GM21619 (cell line): Measurements from ENCODE around the gene MYO18B.

Experiments
- ATAC-seq: cut with Tn5 transposase; IDR thresholded peaks from one replicate; pipeline ENCODE4 v1.9.1; 2021; ENCODE audit not compliant: unreplicated experiment

The MYO18B gene

DNA sequence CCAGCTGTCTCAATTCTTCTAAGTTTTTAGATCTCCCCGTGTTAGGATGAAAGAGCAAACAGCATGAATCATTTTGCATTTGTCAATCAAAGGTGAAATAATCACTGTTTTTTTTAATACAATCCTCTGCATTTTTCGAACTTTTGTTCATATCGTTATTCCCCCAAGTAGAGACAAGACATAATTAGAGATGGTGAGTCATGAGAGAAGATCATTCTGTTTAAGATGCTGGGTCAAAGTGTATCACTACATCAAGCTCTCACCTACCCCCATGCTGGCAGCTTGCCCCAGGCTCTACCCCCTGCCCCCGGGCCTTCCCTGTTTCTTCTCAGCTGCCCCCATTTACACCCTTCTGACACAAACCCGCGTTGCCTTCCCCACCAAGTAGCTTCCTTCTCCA lies 30.5 kb upstream of the MYO18B start:
- ATAC-seq: no peak

- ATAC-seq: no peak
Measured at GRCh38 chr22:25712661-25713400, 29.2 kb upstream of the MYO18B start.

DNA sequence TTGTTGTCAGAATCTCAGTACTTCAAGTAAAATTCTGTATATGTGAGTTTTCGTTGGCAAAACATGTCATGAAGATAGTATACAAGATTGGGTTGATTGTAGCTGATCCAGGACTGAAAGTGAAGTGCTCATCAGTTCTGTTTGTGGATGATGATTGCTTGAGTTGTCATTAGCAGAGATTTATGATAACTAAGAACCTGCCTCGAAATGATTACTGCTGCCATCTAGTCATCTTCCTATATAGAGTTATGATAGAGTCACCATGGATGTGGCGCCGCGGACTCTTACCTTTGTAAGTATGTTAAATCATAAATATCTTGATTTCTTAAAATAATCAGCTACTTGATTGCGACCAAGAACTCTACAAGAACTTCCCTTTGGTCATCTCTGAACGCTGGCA lies 27.9 kb upstream of the MYO18B start:
- ATAC-seq: no peak

- ATAC-seq: no peak
Measured at GRCh38 chr22:25714739-25715138, 27.2 kb upstream of the MYO18B start.

DNA sequence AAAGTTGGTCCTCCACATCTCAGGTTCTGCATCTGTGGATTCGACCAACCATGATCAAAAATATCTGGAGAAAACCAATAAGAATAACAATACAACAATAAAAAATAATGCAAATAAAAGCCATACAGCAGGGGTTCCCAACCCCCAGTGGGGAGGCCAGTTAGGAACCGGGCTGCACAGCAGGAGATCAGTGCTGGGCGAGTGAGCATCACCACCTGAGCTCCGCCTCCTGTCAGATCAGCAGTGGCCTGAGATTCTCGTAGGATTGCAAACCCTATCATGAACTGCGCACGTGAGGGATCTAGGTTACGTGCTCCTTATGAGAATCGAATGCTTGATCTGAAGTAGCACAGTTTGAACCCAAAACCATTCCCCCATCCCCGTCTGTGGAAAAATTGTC lies 25.4 kb upstream of the MYO18B start:
- no peak for ATAC-seq

DNA sequence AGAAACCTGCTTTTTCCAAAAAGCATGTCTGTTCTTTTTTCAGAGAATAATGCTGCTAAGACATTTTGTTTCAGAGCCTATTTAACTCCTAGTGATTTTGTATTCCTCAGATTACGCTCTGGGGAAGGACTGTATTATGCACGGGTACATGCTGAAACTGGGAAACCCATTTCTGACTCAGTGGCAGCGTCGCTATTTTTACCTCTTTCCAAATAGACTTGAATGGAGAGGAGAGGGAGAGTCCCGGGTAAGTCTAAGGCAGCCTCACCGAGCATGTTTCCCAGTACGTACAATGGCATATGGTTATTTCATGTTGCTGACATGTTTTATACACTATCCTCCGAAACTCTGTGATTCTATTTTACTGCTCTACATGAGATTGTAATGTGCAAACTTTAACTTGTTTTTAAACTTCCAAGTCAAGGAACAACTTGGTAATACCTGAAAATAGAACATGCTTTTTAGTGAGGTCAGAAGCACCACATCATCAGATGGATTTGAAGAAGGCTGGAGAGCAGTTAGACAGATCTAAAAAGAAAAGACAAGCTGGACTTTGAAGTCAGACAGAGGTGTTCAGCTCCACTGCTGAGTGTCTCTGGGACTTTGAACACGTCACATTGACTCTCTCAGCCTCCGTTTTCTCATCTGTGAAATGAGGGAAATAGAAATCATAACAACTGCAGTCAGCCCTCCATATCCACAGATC lies 23.7 kb upstream of the MYO18B start:
- ATAC-seq: no peak

DNA sequence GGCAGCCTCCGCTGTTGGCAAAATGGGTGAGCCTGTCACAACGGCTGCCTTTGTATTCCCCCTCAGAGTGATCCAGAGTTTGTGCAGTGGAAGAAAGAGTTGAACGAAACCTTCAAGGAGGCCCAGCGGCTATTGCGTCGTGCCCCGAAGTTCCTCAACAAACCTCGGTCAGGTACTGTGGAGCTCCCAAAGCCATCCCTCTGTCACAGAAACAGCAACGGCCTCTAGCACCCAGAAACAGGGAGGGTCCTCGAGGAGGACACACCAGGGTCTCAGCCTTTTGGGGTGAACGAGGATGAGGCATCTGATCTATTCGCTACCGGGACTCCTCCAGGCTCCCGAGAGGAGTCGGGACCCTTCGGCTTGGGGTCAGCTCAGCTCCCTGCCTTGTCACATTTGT lies 19.8 kb upstream of the MYO18B start:
- no peak for ATAC-seq

DNA sequence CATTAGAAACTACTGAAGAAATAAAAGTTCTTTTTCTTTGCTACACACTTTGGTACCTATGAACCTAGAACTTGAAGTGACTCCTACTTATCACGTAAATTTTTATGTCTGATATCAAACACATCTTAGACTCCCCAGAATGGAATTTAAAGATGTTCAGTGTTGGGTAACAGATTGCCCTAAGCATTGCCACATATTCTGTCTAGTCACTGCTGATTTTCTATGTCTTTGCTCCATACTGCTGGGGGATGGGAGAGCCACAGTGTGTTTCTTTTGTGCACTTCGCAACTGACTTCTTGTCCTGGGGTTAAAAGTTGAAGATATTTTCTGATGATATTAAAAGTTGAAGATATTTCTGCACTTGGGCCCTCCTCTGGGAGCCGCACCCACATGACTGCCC lies 19.4 kb upstream of the MYO18B start:
- ATAC-seq: no peak

- no peak for ATAC-seq
Measured at GRCh38 chr22:25726241-25726640, 15.7 kb upstream of the MYO18B start.

DNA sequence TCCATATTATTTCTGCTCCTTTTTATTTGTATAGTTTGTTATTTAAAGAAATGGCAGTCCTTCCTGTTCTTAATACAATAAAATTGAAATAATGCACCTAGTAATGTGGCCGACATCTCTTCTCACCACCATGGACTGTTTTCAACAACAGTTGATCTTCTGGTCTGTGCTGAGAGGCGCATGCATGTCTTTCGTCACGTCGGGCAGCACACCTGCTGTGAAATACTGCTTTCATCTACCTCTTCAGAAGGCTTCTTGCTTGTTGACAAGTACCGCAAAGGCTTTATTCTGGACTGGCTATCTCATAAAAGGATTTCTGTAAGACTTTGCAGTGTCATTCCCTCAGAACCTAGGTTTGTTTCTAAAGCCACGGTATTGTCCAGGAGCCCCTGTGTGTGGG lies 13.9 kb upstream of the MYO18B start:
- ATAC-seq: no peak

GRCh38 chr22:25729016-25729995 lies 12.7 kb upstream of the MYO18B start:
- no peak for ATAC-seq

DNA sequence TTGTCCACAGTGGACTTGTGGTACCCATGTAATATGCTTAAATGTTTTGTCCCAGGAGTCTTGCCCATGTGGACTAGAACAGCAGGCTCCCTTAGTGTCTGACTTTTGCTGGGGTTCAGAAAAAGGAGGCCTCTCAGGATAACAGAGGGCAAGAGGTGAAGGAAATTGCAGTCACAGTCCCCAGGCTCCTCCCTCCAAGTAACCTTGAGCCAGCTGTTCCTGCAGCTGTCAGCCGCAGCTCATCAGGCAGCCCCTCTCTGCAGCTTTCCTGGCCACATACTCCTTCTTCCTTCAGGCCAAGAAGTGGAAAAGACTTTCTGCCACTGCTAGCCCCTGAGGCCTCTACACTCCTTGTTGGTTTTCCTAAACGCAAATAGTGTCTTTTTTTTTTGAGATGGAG lies 6.3 kb upstream of the MYO18B start:
- no peak for ATAC-seq

- no peak for ATAC-seq
Measured at GRCh38 chr22:25736378-25737011, 5.5 kb upstream of the MYO18B start.

- ATAC-seq: no peak
Measured at GRCh38 chr22:25739659-25740344, 2.2 kb upstream of the MYO18B start.

GRCh38 chr22:25742918-25743708 lies 1.1 kb downstream of the MYO18B start:
- no peak for ATAC-seq

DNA sequence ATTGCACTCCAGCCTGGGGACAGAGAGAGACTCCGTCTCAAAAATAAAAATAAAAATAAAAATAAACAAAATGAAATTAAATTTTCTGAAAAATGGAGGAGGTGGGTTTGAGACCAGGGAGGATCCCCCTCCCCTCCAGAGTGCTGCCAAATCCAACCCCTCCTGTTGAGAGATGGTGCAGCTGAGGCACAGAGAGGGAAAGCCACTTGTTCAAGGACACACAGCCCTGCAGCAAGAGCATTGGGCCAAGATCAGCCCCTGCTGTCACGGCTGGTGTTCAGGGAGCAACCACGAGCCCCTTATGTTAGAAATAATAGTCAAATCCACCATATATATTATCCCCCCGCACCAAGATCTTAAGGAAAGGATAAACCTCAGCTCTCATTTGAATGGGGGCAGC lies 2.7 kb downstream of the MYO18B start:
- ATAC-seq: no peak

DNA sequence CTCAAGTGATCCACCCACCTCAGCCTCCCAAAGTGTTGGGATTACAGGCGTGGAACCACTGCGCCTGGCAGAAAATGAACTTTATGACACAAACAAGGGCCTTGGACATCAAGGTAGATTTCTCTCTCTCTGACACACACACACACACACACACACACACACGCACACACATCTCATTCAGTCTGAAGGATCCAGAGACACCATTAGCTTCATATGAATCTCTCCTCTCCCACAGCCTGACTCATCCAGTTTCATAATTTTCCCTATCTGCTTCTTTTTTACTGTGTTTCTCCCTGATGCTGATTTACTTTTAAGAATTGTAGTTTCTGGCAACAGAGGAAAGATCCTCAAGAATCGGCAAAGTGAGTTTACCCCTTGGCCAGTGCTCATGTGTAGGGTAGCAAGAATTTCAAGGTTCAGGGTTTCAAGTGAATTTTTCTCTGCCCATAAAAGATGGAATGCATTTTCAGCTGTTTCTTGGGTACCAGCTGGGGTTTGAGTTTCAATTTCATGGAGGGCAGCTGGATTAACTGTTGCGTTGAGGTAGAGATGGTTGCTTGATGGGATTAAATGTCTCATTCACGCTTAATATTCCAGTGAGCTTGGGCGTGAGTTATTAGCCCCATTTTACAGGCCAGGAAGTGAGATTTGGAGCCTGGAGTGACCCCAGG lies 3.5 kb downstream of the MYO18B start:
- no peak for ATAC-seq

- no peak for ATAC-seq
Measured at GRCh38 chr22:25746012-25746373, 4.0 kb downstream of the MYO18B start.

GRCh38 chr22:25747245-25747944 lies 5.4 kb downstream of the MYO18B start:
- no peak for ATAC-seq
